Stimulated activated naive CD4-positive, alpha-beta T cell (primary cell): ENCODE data around the gene FMO4.
"Not testable (repeated sequence)": the region's sequence is repeated elsewhere in the genome, so short reads cannot be mapped to it uniquely, and the experiment has no call there.

ENCODE experiments used
- DNase-seq, 6 experiments: peaks; one replicate each; lab custom pipeline; 2025; lab: John Stamatoyannopoulos, UW

Gene FMO4

GRCh38 chr1:171334024-171334640, 20.1 kb downstream of the FMO4 start:
- no peak for DNase-seq

GRCh38 chr1:171335964-171336363, 22.0 kb downstream of the FMO4 start:
- no peak for DNase-seq

- not testable (repeated sequence) for DNase-seq
Measured at GRCh38 chr1:171339345-171339744, 25.4 kb downstream of the FMO4 start.

GRCh38 chr1:171343727-171344472, 29.9 kb downstream of the FMO4 start:
- no peak for DNase-seq

- no peak for DNase-seq
Measured at GRCh38 chr1:171344473-171344820, 30.5 kb downstream of the FMO4 start.

GRCh38 chr1:171345536-171345935, 31.6 kb downstream of the FMO4 start:
- DNase-seq, result no peak

- no peak for DNase-seq
Measured at GRCh38 chr1:171346881-171347280, 32.9 kb downstream of the FMO4 start.

- no peak for DNase-seq
Measured at GRCh38 chr1:171350594-171350993, 36.6 kb downstream of the FMO4 start.

- DNase-seq, result no peak
Measured at GRCh38 chr1:171351961-171352360, 38.0 kb downstream of the FMO4 start.

GRCh38 chr1:171352554-171352953, 38.6 kb downstream of the FMO4 start:
- no peak for DNase-seq

- DNase-seq, result no peak
Measured at GRCh38 chr1:171355727-171356126, 41.7 kb downstream of the FMO4 start.

GRCh38 chr1:171357179-171357578, 43.2 kb downstream of the FMO4 start:
- DNase-seq, result no peak

GRCh38 chr1:171359355-171359648, 45.3 kb downstream of the FMO4 start:
- DNase-seq, result not testable (repeated sequence)

- DNase-seq, result not testable (repeated sequence)
Measured at GRCh38 chr1:171359731-171360527, 45.9 kb downstream of the FMO4 start.

- DNase-seq, result no peak
Measured at GRCh38 chr1:171366085-171366484, 52.1 kb downstream of the FMO4 start.

- no peak for DNase-seq
Measured at GRCh38 chr1:171366816-171367215, 52.8 kb downstream of the FMO4 start.

- no peak for DNase-seq
Measured at GRCh38 chr1:171367436-171367835, 53.5 kb downstream of the FMO4 start.

- DNase-seq, result no peak
Measured at GRCh38 chr1:171372418-171373084, 58.6 kb downstream of the FMO4 start.

- DNase-seq, result not testable (repeated sequence)
Measured at GRCh38 chr1:171373357-171374122, 59.6 kb downstream of the FMO4 start.

- DNase-seq, result no peak
Measured at GRCh38 chr1:171379846-171380245, 65.9 kb downstream of the FMO4 start.

- no peak for DNase-seq
Measured at GRCh38 chr1:171381866-171382210, 67.9 kb downstream of the FMO4 start.

- no peak for DNase-seq
Measured at GRCh38 chr1:171384496-171384895, 70.5 kb downstream of the FMO4 start.
